Adrenal gland (tissue), 19 donors: ENCODE measurements around the gene NOX5. TPM values are rescaled to one million over a fixed set of nuclear protein-coding genes. Genes with fewer than 3 reads are reported as not detected.

Experiments used
- DNase-seq, 7 donors: peaks; one replicate each; pipeline ENCODE4 v3.0.0-alpha.2; 2019 to 2020
- H3K27ac ChIP-seq, 5 donors: fragments of 200-600 bp; sonication (generic) in 4 of 5; 1 replicate in 3 of 5; 2 replicates in 2 of 5; pipeline versions ENCODE4 v1.5.1 to v1.8.0; 2016 to 2020; ENCODE audit warnings: mild to moderate bottlenecking in 1 of 5
- H3K27me3 ChIP-seq: fragments of 200-600 bp; 2 replicates; pipeline ENCODE4 v1.8.0; 2021
- H3K36me3 ChIP-seq, 2 donors: fragments of 200-600 bp; replicated peaks in 1 of 2; 1 replicate in 1 of 2; 2 replicates in 1 of 2; pipeline versions ENCODE4 v1.5.1 to v1.8.0; 2018 to 2022
- H3K4me1 ChIP-seq, 2 donors: fragments of 200-600 bp; replicated peaks in 1 of 2; 1 replicate in 1 of 2; 2 replicates in 1 of 2; pipeline versions ENCODE4 v1.5.1 to v1.8.0; 2018 to 2021
- H3K4me3 ChIP-seq, 4 donors: fragments of 200-600 bp; sonication (generic) in 3 of 4; one replicate each; pipeline ENCODE4 v1.5.1; 2016 to 2018
- H3K9me3 ChIP-seq, 3 donors: fragments of 200-600 bp; sonication (generic) in 1 of 3; replicated peaks in 1 of 3; 1 replicate in 2 of 3; 2 replicates in 1 of 3; pipeline versions ENCODE4 v1.5.1 to v1.8.0; 2016 to 2021
- POLR2A ChIP-seq, 2 donors: fragments of 450-650 bp; IDR thresholded peaks; one replicate each; pipeline ENCODE4 v1.6.1; 2017; ENCODE audit warnings: antibody characterized with exemption in 2 of 2, mild to moderate bottlenecking in 2 of 2, moderate library complexity in 1 of 2
- WGBS, 4 donors: extraction: QIAGEN DNeasy Blood & Tissue Kit in 2 of 4; methylation state at CpG; one replicate each; pipeline versions ENCODE4 v1.1.5 to v1.1.7; 2013 to 2017; 5-methylcytosine and 5-hydroxymethylcytosine counted together
- intact Hi-C, 2 donors: fragments of 100-400 bp; cut with DNase I; formaldehyde crosslinking; loops; one replicate each; pipeline versions ENCODE4 v1.14.1 to v1.15.0; 2022 to 2023
- long read RNA-seq, 10 donors: library from polyadenylated mRNA in 3 of 10; unstranded in 2 of 10; stranded (forward) in 1 of 10; transcript quantifications; one replicate each; pipeline ENCODE4 v2.0.0 and lab custom pipeline, GENCODE V29; 2021 to 2026
- polyA plus RNA-seq, 3 donors: library from polyadenylated mRNA; stranded (reverse); fragments of 200-250 nt in 2 of 3; fragments of 350-450 nt in 1 of 3; fragmentation: Illumina TruSeq in 1 of 3; extraction: RNeasy Lipid Tissue Mini Kit (QIAGEN cat#74804) in 1 of 3; gene quantifications; one replicate each; pipeline ENCODE4 v1.2.3, GENCODE V29; 2013 to 2014
- total RNA-seq, 9 donors: library from RNA; depleted of rRNA in 4 of 9; stranded (reverse); fragments of >200 nt in 4 of 9; fragments of 120-200 nt in 1 of 9; fragmentation: NEBNext Ultra II Directional in 1 of 9; extraction: Animal tissue kit (Norgen Biotek cat#: 25700) in 1 of 9; gene quantifications; one replicate each; pipeline versions ENCODE4 v1.1.0 to v1.2.4, GENCODE V29; 2013 to 2023
- TF ChIP-seq, protein P1 (sequence below), 6 experiments: fragments of 450-650 bp in 4 of 6; fragments of 200-600 bp in 2 of 6; sonication (generic) in 1 of 6; IDR thresholded peaks; 1 replicate in 5 of 6; 2 replicates in 1 of 6; pipeline versions ENCODE4 v1.5.1 to v1.8.0; 2016 to 2021; ENCODE audit warnings: antibody characterized with exemption in 6 of 6, mild to moderate bottlenecking in 2 of 6, moderate library complexity in 1 of 6
- donor health status: healthy with polysubstance abuse.
- donor health status: Bipolar disorder and iron deficiency.
- donor health status: DM: yes; HTN: yes; CAD: no.
- donor health status: DM: no; HTN: no; CAD: no.
- donor health status: DM: no; HTN: no; CAD: no.
- donor health status: DM: yes; HTN: yes; CAD: no.

Gene NOX5, protein sequence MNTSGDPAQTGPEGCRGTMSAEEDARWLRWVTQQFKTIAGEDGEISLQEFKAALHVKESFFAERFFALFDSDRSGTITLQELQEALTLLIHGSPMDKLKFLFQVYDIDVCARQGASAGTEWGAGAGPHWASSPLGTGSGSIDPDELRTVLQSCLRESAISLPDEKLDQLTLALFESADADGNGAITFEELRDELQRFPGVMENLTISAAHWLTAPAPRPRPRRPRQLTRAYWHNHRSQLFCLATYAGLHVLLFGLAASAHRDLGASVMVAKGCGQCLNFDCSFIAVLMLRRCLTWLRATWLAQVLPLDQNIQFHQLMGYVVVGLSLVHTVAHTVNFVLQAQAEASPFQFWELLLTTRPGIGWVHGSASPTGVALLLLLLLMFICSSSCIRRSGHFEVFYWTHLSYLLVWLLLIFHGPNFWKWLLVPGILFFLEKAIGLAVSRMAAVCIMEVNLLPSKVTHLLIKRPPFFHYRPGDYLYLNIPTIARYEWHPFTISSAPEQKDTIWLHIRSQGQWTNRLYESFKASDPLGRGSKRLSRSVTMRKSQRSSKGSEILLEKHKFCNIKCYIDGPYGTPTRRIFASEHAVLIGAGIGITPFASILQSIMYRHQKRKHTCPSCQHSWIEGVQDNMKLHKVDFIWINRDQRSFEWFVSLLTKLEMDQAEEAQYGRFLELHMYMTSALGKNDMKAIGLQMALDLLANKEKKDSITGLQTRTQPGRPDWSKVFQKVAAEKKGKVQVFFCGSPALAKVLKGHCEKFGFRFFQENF
- total RNA-seq (under 1 TPM; 0.06 to 0.84 (median 0.57) TPM), polyA plus RNA-seq (1 to 10 TPM in 1 of 3 donors, under 1 TPM in 2; 0.29 to 1.4 (median 0.88) TPM)
- long read RNA-seq, donor 1, result 0 reads
- long read RNA-seq, donor 2, partial matches to known transcripts, result 0 of 1 reads
- long read RNA-seq, donor 2, other reads (novel, unspliced or antisense), result 0 of 1 reads
- long read RNA-seq, donor 3, result 0 reads
- long read RNA-seq, donor 4, result 0 reads
- long read RNA-seq, donor 5, result 0 reads
- long read RNA-seq, donor 6, result 0 reads
- long read RNA-seq, donor 7, result 0 reads
- long read RNA-seq, donor 8, result 0 reads
- long read RNA-seq, donor 9, result 0 reads
- long read RNA-seq, donor 10, result 0 reads

GRCh38 chr15:69014454-69014853 lies at the start of gene NOX5:
NOX5 (plus strand) TSS chr15:69014695; CDS start chr15:69014736, 41 bp downstream.
- Histone ChIP-seq H3K36me3 (no peaks in the 10 kb centered on the region), H3K4me3 (no peak within 1 kb of the TSS), H3K9me3 (no peaks in the 10 kb centered on the region), H3K27me3 (no peaks in the 10 kb centered on the region), H3K4me1 (peaks cover 0 to 3% of the 10 kb centered on the region in 2 donors), H3K27ac (no peak within 1 kb of the TSS)
- intact Hi-C loops, result no loop called here
- no peak for TF ChIP-seq POLR2A (IDR thresholded peaks at IDR 0.05)
- TF ChIP-seq, protein P1, sequence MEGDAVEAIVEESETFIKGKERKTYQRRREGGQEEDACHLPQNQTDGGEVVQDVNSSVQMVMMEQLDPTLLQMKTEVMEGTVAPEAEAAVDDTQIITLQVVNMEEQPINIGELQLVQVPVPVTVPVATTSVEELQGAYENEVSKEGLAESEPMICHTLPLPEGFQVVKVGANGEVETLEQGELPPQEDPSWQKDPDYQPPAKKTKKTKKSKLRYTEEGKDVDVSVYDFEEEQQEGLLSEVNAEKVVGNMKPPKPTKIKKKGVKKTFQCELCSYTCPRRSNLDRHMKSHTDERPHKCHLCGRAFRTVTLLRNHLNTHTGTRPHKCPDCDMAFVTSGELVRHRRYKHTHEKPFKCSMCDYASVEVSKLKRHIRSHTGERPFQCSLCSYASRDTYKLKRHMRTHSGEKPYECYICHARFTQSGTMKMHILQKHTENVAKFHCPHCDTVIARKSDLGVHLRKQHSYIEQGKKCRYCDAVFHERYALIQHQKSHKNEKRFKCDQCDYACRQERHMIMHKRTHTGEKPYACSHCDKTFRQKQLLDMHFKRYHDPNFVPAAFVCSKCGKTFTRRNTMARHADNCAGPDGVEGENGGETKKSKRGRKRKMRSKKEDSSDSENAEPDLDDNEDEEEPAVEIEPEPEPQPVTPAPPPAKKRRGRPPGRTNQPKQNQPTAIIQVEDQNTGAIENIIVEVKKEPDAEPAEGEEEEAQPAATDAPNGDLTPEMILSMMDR (IDR thresholded peaks at IDR 0.05), result no peak
- DNase-seq, result no peak
- WGBS, 4 donors, result 67 to 86% (median 73%) methylated on average over 1 of the region's 1 CpG

GRCh38 chr15:68966996-68967395 lies 47.5 kb upstream of the NOX5 start:
- no peaks in the 10 kb centered on the region for H3K4me1 ChIP-seq
- peaks cover 0 to 10% (median 7%) of the 10 kb centered on the region in 3 donors for H3K9me3 ChIP-seq
- TF ChIP-seq, protein P1 (IDR thresholded peaks at IDR 0.05), result no peak
- no peak for TF ChIP-seq POLR2A (IDR thresholded peaks at IDR 0.05)
- H3K4me3 ChIP-seq, result no peak overlapping the region
- intact Hi-C loops, result no loop called here
- H3K36me3 ChIP-seq, result no peaks in the 10 kb centered on the region
- DNase-seq, result no peak
- 31 to 40% (median 39%) methylated on average over 5 of the region's 5 CpGs for WGBS, 4 donors
- H3K27ac ChIP-seq, result no peak overlapping the region
- no peaks in the 10 kb centered on the region for H3K27me3 ChIP-seq

DNA sequence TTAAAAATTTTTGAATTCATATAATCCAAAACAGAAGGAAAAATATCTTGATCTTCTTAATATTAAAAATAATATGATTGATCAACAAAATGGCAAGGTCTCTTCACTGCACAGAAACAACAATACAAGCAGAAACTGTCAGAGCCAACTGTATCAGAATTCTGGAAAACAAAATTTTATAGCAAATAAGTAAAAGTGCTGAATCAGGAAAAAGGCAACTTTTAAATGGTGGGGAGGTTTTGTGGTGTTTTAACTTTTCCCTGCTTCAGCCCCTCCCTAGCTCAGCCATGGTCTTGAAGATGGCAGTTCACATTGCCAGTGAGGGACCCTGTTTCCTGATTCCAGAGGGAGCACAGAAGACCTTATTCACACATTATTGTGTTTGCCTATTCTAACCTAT lies 46.5 kb upstream of the NOX5 start:
- intact Hi-C loops, result no loop called here
- Histone ChIP-seq H3K4me3 (no peak overlapping the region), H3K27me3 (no peaks in the 10 kb centered on the region), H3K9me3 (peaks cover 0 to 10% (median 7%) of the 10 kb centered on the region in 3 donors), H3K27ac (no peak overlapping the region), H3K4me1 (no peaks in the 10 kb centered on the region), H3K36me3 (no peaks in the 10 kb centered on the region)
- no peak for TF ChIP-seq POLR2A (IDR thresholded peaks at IDR 0.05)
- TF ChIP-seq, protein P1 (IDR thresholded peaks at IDR 0.05), result no peak
- DNase-seq, result no peak

GRCh38 chr15:68969298-68969697 lies 45.2 kb upstream of the NOX5 start:
- TF ChIP-seq, protein P1 (IDR thresholded peaks at IDR 0.05), result no peak
- TF ChIP-seq POLR2A (IDR thresholded peaks at IDR 0.05), result no peak
- no peak overlapping the region for H3K27ac ChIP-seq
- intact Hi-C loops, result no loop called here

More at GRCh38 chr15:68969298-68969697, 45.2 kb upstream of the NOX5 start:
- Histone ChIP-seq H3K4me1 (no peaks in the 10 kb centered on the region), H3K36me3 (no peaks in the 10 kb centered on the region), H3K27me3 (no peaks in the 10 kb centered on the region), H3K4me3 (no peak overlapping the region), H3K9me3 (peaks cover 0 to 10% (median 7%) of the 10 kb centered on the region in 3 donors)
- DNase-seq, result no peak
